Left cardiac atrium (tissue), 4 donors: ENCODE measurements around the gene RAD51B. TPM values are rescaled to one million over a fixed set of nuclear protein-coding genes. Genes with fewer than 3 reads are reported as not detected.
A peak's percentile ranks its signal among the peaks of the same experiment; 100 is the strongest.
"Not testable (repeated sequence)": the region's sequence is repeated elsewhere in the genome, so short reads cannot be mapped to it uniquely, and the experiment has no call there.

Experiments
- ATAC-seq, 2 donors: fragments of 200-7000 bp; cut with Tn5 transposase; one replicate each; pipeline ENCODE4 v1.9.1; 2020; ENCODE audit warnings: mild to moderate bottlenecking in 2 of 2, moderate library complexity in 2 of 2
- DNase-seq: peaks from one replicate; pipeline ENCODE4 v3.0.0-alpha.2; 2020
- intact Hi-C, 2 donors: fragments of 100-400 bp; cut with DNase I; formaldehyde crosslinking; loops; one replicate each; pipeline versions ENCODE4 v1.14.1 to v1.15.1; 2022 to 2023
- total RNA-seq, 2 donors: library from RNA; stranded (reverse); fragmentation: NEBNext Ultra II Directional; extraction: Animal tissue kit (Norgen Biotek cat#: 25700); gene quantifications; one replicate each; pipeline ENCODE4 v1.2.1, GENCODE V29; 2021
- donor health status: DM: no; HTN: yes; CAD: no.
- donor health status: DM: no; HTN: yes; CAD: no; lungs with severe emphysema.
- donor health status: DM: yes; HTN: yes; CAD: no.
- donor health status: Dilated cardiomyopathy.

RAD51B gene
- total RNA-seq, 2 donors from 2014 or later, result 4.4 to 6.6 TPM

DNA sequence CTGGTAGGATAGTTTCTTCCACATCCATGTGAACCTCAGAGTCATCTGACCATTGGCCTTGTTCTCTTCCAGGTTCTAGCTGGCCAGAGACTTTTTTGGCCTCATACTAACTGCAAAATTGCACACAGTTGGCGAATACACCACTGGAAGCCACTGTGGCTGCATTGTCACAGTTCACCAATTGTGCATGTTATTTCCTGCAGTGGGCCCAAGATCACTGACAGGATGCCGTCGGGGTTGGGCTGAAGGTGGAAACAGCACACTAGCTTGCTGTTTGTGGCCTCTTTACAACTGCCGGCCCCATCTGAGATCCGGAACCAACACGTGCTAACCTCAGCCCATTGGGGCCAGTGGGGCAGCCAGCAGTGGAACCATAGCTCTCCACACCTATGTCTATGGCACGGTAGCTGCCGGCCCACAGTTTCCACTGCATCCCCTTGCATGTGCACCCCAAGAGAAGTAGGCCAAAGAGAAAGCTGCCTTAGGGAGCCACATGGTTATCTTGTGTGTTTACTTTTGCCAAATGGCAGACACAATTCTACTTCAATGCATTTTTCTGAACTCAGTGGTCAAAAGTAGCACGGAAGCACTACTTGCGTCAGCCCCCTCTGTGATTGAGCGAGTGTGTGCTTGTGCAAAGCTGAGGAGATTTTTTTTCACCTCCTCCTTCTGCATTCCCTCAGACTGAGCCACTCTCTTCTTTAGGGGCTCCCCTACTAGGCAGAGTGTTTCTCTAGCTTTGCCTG lies 464.0 kb downstream of the RAD51B start:
- ATAC-seq, result peak; percentile 38 to 70
- intact Hi-C loops, result no loop called here
- DNase-seq, result peak; percentile 30

GRCh38 chr14:68284333-68284732 lies 464.8 kb downstream of the RAD51B start:
- DNase-seq, result no peak
- intact Hi-C loops, result no loop called here
- peak; percentile 56 to 70 for ATAC-seq

- DNase-seq (no peak), ATAC-seq (peak; percentile 43 to 46)
- intact Hi-C loops, result no loop called here
These were observed 465.3 kb downstream of the RAD51B start for GRCh38 chr14:68284834-68285233.

DNA sequence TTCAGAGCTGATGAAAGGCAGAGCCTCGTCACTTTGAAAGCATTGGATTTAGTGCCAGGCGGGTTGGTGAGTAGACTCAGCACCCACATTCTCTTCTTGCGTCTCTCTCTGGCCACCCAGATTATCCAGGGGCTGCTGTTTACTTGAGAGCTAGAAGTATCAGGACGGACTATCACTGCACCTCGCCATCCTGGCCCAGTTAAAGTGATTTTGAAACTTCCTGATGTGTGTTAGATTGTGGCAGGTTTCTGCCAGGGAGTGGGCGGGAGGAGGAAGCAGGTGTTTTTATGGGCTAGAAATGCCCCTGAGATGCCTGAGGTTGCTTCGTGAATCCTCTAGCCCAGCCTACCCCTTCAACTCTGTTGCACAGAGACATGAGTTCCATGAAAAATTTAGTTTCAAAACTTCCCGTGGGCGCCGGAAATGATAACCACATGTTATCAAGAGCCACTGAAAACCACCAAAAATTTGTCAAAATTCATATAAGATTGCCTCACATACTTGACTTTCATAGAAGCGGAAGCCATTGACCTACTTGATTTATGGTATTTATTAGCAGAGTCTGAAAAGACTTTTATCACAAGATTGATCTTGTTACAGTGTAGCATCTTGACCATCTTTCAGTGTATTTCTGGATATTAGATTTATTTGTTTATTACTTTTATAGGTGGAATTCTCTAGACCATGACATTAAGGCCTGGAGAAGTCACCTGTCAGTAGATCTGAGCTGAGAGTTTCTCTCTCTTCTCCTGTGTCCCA lies 466.0 kb downstream of the RAD51B start:
- intact Hi-C loops, result no loop called here
- no peak for DNase-seq
- peak in 1 of 2 donors; percentile 6 for ATAC-seq

GRCh38 chr14:68286667-68287066 lies 467.1 kb downstream of the RAD51B start:
- intact Hi-C loops, result no loop called here
- DNase-seq, result no peak

DNA sequence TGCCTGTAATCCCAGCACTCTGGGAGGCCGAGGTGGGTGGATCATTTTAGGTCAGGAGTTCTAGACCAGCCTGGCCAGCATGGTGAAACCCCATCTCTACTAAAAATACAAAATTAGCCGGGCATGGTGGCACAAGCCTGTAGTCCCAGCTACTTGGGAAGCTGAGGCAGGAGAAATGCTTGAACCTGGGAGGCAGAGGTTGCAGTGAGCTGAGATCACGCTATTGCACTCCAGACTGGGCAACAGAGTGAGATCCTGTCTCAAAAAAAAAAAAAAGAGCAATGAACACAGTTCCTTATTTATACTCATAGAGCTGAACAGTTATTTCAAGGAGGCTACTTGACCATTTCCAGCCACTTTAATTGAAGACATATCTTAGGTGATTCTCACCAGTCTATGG lies 469.9 kb downstream of the RAD51B start:
- ATAC-seq, intact Hi-C loops, DNase-seq: not testable (repeated sequence)

More at GRCh38 chr14:68286667-68287066, 467.1 kb downstream of the RAD51B start:
- ATAC-seq, result no peak

- DNase-seq (no peak), ATAC-seq (no peak)
- intact Hi-C loops, result no loop called here
These were observed 472.2 kb downstream of the RAD51B start for GRCh38 chr14:68291820-68292219.

- peak in 1 of 2 donors; percentile 16 for ATAC-seq
- intact Hi-C loops, result no loop called here
- no peak for DNase-seq
These were observed 473.0 kb downstream of the RAD51B start for GRCh38 chr14:68292441-68293215.

GRCh38 chr14:68293404-68293803 lies 473.8 kb downstream of the RAD51B start:
- DNase-seq, result no peak
- intact Hi-C loops, result no loop called here
- ATAC-seq, result no peak

DNA sequence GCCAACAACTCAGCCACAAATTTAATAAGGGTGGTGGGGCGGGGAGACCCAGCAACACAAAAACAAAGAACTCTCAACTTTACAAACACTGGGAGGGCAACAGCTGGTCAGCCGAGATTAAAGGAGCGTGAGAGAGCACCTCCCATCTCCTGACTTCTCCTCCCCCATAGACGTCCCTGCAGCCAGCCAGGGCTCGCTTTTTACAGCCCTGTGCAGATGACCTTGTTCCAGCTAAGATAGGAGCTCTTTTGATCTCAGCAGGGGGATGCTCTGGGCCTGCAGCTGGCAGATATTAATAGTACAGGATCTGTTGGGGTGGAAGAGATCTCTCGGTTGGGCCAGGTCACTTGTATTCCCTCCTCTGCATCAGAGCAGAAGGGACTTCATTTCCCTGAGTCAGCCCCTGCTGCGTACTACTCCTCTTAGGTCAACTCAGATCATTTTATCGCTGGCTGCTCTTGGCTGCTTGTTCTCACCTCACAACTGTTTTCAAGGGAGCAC lies 475.8 kb downstream of the RAD51B start:
- peak; percentile 25 for DNase-seq

DNA sequence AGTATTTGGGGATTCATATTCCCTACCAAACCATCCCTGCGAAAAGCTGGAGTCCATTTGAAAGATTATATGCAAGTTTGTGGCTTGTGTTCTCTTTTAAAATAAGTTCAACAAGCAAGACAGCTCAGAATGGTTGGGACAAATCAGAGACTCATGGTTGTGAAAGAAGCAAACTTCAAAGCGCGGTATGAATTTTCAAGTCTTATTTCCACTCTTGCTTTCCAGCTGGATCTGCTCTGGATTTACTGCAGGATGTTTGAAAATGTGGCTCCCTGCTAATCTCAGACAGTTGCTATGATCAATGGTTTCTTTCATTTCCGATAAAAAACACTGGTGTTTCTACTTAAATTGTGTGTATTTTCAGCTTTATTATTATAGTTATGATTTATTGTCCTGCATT lies 477.5 kb downstream of the RAD51B start:
- DNase-seq (no peak), ATAC-seq (no peak)
- intact Hi-C loops, result no loop called here

More for the DNA sequence above, 475.8 kb downstream of the RAD51B start:
- intact Hi-C loops, result no loop called here
- peak; percentile 47 to 85 for ATAC-seq

- ATAC-seq, result peak in 1 of 2 donors; percentile 34
- intact Hi-C loops, result no loop called here
- no peak for DNase-seq
These were observed 478.4 kb downstream of the RAD51B start for GRCh38 chr14:68297876-68298468.

- intact Hi-C loops, result no loop called here
- ATAC-seq (no peak), DNase-seq (no peak)
These were observed 481.0 kb downstream of the RAD51B start for GRCh38 chr14:68300608-68301007.

DNA sequence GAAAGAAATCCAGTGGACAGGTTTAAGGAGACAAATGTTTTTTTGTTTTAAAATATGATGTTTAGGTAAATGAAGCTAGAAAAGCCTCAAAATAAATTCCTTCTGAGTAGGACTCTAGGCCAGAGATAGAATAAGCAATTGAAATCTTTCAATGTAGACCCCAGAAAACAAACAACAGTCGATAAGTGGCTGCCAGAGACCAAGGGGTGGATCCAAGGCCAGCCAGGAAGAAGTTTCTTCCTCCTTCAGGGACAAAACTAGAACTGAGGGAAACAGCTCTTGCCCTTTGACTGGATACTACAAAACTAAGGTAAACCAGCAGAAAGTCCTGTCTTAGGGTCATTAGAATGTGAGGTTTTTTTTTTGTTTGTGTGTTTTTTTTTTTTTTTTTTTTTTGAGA lies 481.6 kb downstream of the RAD51B start:
- intact Hi-C loops, result no loop called here
- no peak for ATAC-seq
- no peak for DNase-seq

GRCh38 chr14:68302938-68303337 lies 483.4 kb downstream of the RAD51B start:
- DNase-seq, ATAC-seq, intact Hi-C loops: not testable (repeated sequence)

- ATAC-seq (no peak), DNase-seq (no peak)
- intact Hi-C loops, result no loop called here
These were observed 486.2 kb downstream of the RAD51B start for GRCh38 chr14:68305738-68306137.

DNA sequence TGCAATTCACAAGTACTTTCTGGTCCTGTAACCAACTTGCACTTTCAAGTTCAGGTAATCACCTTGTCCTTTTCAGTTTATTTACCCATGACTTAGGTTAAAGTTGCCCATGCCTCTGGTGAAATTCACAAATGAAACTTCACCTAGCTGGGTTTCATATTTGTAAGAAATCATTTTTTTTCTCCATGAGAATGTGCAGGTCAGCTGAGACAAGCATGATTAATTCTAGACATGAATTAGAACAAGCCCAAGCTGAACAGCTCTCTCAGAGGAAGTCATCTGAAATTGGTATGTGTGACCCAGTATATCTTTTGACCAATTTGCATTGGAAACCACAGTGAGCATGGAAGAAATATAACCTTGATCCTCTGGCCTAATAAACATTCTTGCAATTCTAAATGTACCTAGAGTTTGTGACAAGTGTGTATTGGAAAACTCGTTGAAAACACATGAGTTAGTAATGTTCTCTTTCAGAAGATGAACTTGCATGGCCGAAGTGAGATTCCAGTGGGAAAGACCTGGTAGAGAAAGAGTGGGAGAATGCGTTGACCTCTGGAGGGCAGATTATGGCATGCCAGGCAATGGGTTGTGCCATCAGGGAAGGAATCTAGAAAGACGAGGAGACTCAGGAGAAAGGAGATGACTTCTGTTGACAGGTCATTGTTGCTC lies 486.8 kb downstream of the RAD51B start:
- intact Hi-C loops, result no loop called here
- DNase-seq (no peak), ATAC-seq (no peak)

GRCh38 chr14:68306934-68307789 lies 487.6 kb downstream of the RAD51B start:
- DNase-seq, result no peak
- intact Hi-C loops, result no loop called here
- peak; percentile 16 to 54 for ATAC-seq
